D721Med (cell line): ENCODE measurements around the gene CXCR2.
"Not testable (repeated sequence)": the region's sequence is repeated elsewhere in the genome, so short reads cannot be mapped to it uniquely, and the experiment has no call there.

Experiments
- DNase-seq: peaks from one replicate; pipeline ENCODE4 v3.0.0; 2011; ENCODE audit warnings: low spot score; ENCODE audit not compliant: insufficient read length
- FAIRE-seq: peaks from 2 replicates; lab custom pipeline; 2011; peaks lifted over from hg19 to GRCh38; lab: Jason Lieb, UNC
- CTCF ChIP-seq: IDR thresholded peaks from 2 replicates; pipeline ENCODE4 v1.5.1; 2012; ENCODE audit warnings: mild to moderate bottlenecking, control low read depth; ENCODE audit not compliant: insufficient read depth; ENCODE audit errors: missing control alignments

CXCR2 gene

GRCh38 chr2:218083352-218083676, 42.5 kb upstream of the CXCR2 start:
- DNase-seq (no peak), FAIRE-seq (no peak)
- no peak for TF ChIP-seq CTCF

- no peak for TF ChIP-seq CTCF
- FAIRE-seq (no peak), DNase-seq (no peak)
Measured at GRCh38 chr2:218086478-218086877, 39.4 kb upstream of the CXCR2 start.

GRCh38 chr2:218089259-218089658, 36.6 kb upstream of the CXCR2 start:
- FAIRE-seq = no peak
- no peak for DNase-seq
- no peak for TF ChIP-seq CTCF

- DNase-seq (no peak), FAIRE-seq (no peak)
- TF ChIP-seq CTCF = no peak
Measured at GRCh38 chr2:218091746-218092145, 34.1 kb upstream of the CXCR2 start.

GRCh38 chr2:218093879-218094278, 31.9 kb upstream of the CXCR2 start:
- DNase-seq = no peak
- no peak for FAIRE-seq

GRCh38 chr2:218095853-218096252, 30.0 kb upstream of the CXCR2 start:
- TF ChIP-seq CTCF = no peak

More at GRCh38 chr2:218093879-218094278, 31.9 kb upstream of the CXCR2 start:
- no peak for TF ChIP-seq CTCF

GRCh38 chr2:218097975-218098374, 27.9 kb upstream of the CXCR2 start:
- TF ChIP-seq CTCF = no peak
- no peak for DNase-seq
- FAIRE-seq = no peak

More at GRCh38 chr2:218095853-218096252, 30.0 kb upstream of the CXCR2 start:
- no peak for FAIRE-seq
- no peak for DNase-seq

GRCh38 chr2:218108834-218109233, 17.0 kb upstream of the CXCR2 start:
- FAIRE-seq, DNase-seq: not testable (repeated sequence)

- FAIRE-seq, DNase-seq: not testable (repeated sequence)
Measured at GRCh38 chr2:218121789-218122188, 4.0 kb upstream of the CXCR2 start.

GRCh38 chr2:218122286-218122685, 3.5 kb upstream of the CXCR2 start:
- not testable (repeated sequence) for DNase-seq, FAIRE-seq
